IMR-90 (cell line): ENCODE results near the gene ANLN.

Source experiments
- BHLHE40 ChIP-seq: fragments of 150-350 bp; IDR thresholded peaks from 2 replicates; pipeline ENCODE4 v1.6.1; 2016; ENCODE audit warnings: mild to moderate bottlenecking, low read depth, low read length
- CEBPB ChIP-seq: IDR thresholded peaks from 2 replicates; pipeline ENCODE4 v1.6.1; 2012; ENCODE audit warnings: low read depth, low read length, improper control_type of control experiment
- CTCF ChIP-seq: conservative IDR thresholded peaks from 2 replicates; pipeline ENCODE4 v1.5.1; 2012; ENCODE audit warnings: mild to moderate bottlenecking, low read depth, low read length, improper control_type of control experiment
- MAFK ChIP-seq: IDR thresholded peaks from 2 replicates; pipeline ENCODE4 v1.6.1; 2012; ENCODE audit warnings: low read depth, low read length, improper control_type of control experiment
- POLR2A ChIP-seq: IDR thresholded peaks from 2 replicates; pipeline ENCODE4 v1.6.1; 2012; ENCODE audit warnings: mild to moderate bottlenecking, low read depth, low read length
- RFX5 ChIP-seq: IDR thresholded peaks from 2 replicates; pipeline ENCODE4 v1.8.0; 2012; ENCODE audit warnings: low read depth, mild to moderate bottlenecking, low read length, moderate library complexity
- TF ChIP-seq, protein P1 (sequence below): fragments of 150-350 bp; IDR thresholded peaks from 2 replicates; pipeline ENCODE4 v1.6.1; 2017; ENCODE audit warnings: mild to moderate bottlenecking, antibody characterized with exemption, low read length, low read depth
- TF ChIP-seq, protein P2 (sequence below): fragments of 150-350 bp; IDR thresholded peaks from 2 replicates; pipeline ENCODE4 v1.6.1; 2016; ENCODE audit warnings: low read depth, mild to moderate bottlenecking, low read length, moderate library complexity, borderline replicate concordance

- no peak for TF ChIP-seq CTCF
- TF ChIP-seq POLR2A: no peak
- TF ChIP-seq, protein P1, sequence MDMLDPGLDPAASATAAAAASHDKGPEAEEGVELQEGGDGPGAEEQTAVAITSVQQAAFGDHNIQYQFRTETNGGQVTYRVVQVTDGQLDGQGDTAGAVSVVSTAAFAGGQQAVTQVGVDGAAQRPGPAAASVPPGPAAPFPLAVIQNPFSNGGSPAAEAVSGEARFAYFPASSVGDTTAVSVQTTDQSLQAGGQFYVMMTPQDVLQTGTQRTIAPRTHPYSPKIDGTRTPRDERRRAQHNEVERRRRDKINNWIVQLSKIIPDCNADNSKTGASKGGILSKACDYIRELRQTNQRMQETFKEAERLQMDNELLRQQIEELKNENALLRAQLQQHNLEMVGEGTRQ: no peak
- no peak for TF ChIP-seq CEBPB
- no peak for TF ChIP-seq BHLHE40
- TF ChIP-seq, protein P2, sequence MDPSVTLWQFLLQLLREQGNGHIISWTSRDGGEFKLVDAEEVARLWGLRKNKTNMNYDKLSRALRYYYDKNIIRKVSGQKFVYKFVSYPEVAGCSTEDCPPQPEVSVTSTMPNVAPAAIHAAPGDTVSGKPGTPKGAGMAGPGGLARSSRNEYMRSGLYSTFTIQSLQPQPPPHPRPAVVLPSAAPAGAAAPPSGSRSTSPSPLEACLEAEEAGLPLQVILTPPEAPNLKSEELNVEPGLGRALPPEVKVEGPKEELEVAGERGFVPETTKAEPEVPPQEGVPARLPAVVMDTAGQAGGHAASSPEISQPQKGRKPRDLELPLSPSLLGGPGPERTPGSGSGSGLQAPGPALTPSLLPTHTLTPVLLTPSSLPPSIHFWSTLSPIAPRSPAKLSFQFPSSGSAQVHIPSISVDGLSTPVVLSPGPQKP: no peak
- TF ChIP-seq RFX5: no peak
- no peak for TF ChIP-seq MAFK
Measured at GRCh38 chr7:36497775-36498174, 108.1 kb downstream of the ANLN start.
